ENCODE data around the gene MAN1A2. TPM values are rescaled to one million over a fixed set of nuclear protein-coding genes. Genes with fewer than 3 reads are reported as not detected.

MAN1A2 gene
- total and polyA plus RNA-seq, 4 donors = 6.4 to 56.3 (median 25.3) TPM

- Histone ChIP-seq H3K27ac (ENCODE audit: low read depth in 1 of 2, low read length in 1 of 2) (no peak overlapping the region), H3K36me3 (ENCODE audit: control insufficient read depth in 4 of 4, insufficient read depth in 4 of 4, low read length in 4 of 4) (peaks cover 0 to 12% (median 2%) of the 10 kb centered on the region in 4 donors), H3K27me3 (ENCODE audit: control insufficient read depth in 3 of 3, insufficient read depth in 3 of 3, low read length in 2 of 3) (no peaks in the 10 kb centered on the region), H3K9me3 (ENCODE audit: control insufficient read depth in 4 of 4, insufficient read depth in 3 of 4, low read length in 3 of 4) (no peaks in the 10 kb centered on the region), H3K4me1 (ENCODE audit: control insufficient read depth in 5 of 5, insufficient read depth in 5 of 5, low read length in 5 of 5) (peaks cover 0 to 6% (median 0%) of the 10 kb centered on the region in 5 donors), H3K9ac (ENCODE audit: insufficient read depth in 1 of 2, low read length in 2 of 2) (no peak overlapping the region), H3K4me3 (no peak overlapping the region)
- TF ChIP-seq CTCF (IDR thresholded peaks at IDR 0.05; ENCODE audit: control extremely low read depth, extremely low read depth) = no peak
- no peak for DNase-seq
- no peak for ATAC-seq (ENCODE audit: insufficient read depth, low FRiP score)
Measured at GRCh38 chr1:117416546-117417125, 49.4 kb downstream of the MAN1A2 start.

- ATAC-seq (ENCODE audit: insufficient read depth, low FRiP score) (no peak), DNase-seq (no peak)
- Histone ChIP-seq H3K27ac (ENCODE audit: low read depth in 1 of 2, low read length in 1 of 2) (no peak overlapping the region), H3K9ac (ENCODE audit: insufficient read depth in 1 of 2, low read length in 2 of 2) (no peak overlapping the region), H3K4me1 (ENCODE audit: control insufficient read depth in 5 of 5, insufficient read depth in 5 of 5, low read length in 5 of 5) (no peaks in the 10 kb centered on the region), H3K27me3 (ENCODE audit: control insufficient read depth in 3 of 3, insufficient read depth in 3 of 3, low read length in 2 of 3) (no peaks in the 10 kb centered on the region), H3K9me3 (ENCODE audit: control insufficient read depth in 4 of 4, insufficient read depth in 3 of 4, low read length in 3 of 4) (peaks cover 0 to 13% (median 1%) of the 10 kb centered on the region in 4 donors), H3K4me3 (no peak overlapping the region), H3K36me3 (ENCODE audit: control insufficient read depth in 4 of 4, insufficient read depth in 4 of 4, low read length in 4 of 4) (peaks cover 3 to 8% (median 4%) of the 10 kb centered on the region in 4 donors)
- 94 to 98% methylated on average over 2 of the region's 2 CpGs for WGBS, 2 donors
- no peak for TF ChIP-seq CTCF (IDR thresholded peaks at IDR 0.05; ENCODE audit: control extremely low read depth, extremely low read depth)
Measured at GRCh38 chr1:117425050-117425734, 57.9 kb downstream of the MAN1A2 start.

- ATAC-seq (ENCODE audit: insufficient read depth, low FRiP score) (no peak), DNase-seq (no peak)
- peaks cover 3 to 6% (median 5%) of the 10 kb centered on the region in 4 donors for H3K36me3 ChIP-seq (ENCODE audit: control insufficient read depth in 4 of 4, insufficient read depth in 4 of 4, low read length in 4 of 4)
- H3K4me1 ChIP-seq (ENCODE audit: control insufficient read depth in 5 of 5, insufficient read depth in 5 of 5, low read length in 5 of 5) = no peaks in the 10 kb centered on the region
- TF ChIP-seq CTCF (IDR thresholded peaks at IDR 0.05; ENCODE audit: control extremely low read depth, extremely low read depth) = no peak
- H3K4me3 ChIP-seq = no peak overlapping the region
- peaks cover 0 to 13% (median 1%) of the 10 kb centered on the region in 4 donors for H3K9me3 ChIP-seq (ENCODE audit: control insufficient read depth in 4 of 4, insufficient read depth in 3 of 4, low read length in 3 of 4)
- no peaks in the 10 kb centered on the region for H3K27me3 ChIP-seq (ENCODE audit: control insufficient read depth in 3 of 3, insufficient read depth in 3 of 3, low read length in 2 of 3)
- no peak overlapping the region for H3K9ac ChIP-seq (ENCODE audit: insufficient read depth in 1 of 2, low read length in 2 of 2)
- H3K27ac ChIP-seq (ENCODE audit: low read depth in 1 of 2, low read length in 1 of 2) = no peak overlapping the region
Measured at GRCh38 chr1:117427297-117427696, 60.0 kb downstream of the MAN1A2 start.

Data from lung (tissue), 12 donors.